Upper lobe of right lung (tissue), 1 donor: Measurements from ENCODE around the gene ADAMTS15. TPM values are rescaled to one million over a fixed set of nuclear protein-coding genes. Genes with fewer than 3 reads are reported as not detected.

Source experiments
- ATAC-seq: fragments of 200-7000 bp; cut with Tn5 transposase; one replicate; pipeline ENCODE4 v1.9.1; 2020; ENCODE audit warnings: mild to moderate bottlenecking, moderate library complexity
- DNase-seq: peaks from one replicate; pipeline ENCODE4 v3.0.0-alpha.2; 2020
- H3K27ac ChIP-seq: fragments of 200-600 bp; one replicate; pipeline ENCODE4 v1.8.0; 2022
- H3K27me3 ChIP-seq: fragments of 200-600 bp; one replicate; pipeline ENCODE4 v1.8.0; 2022; ENCODE audit warnings: mild to moderate bottlenecking
- H3K36me3 ChIP-seq: fragments of 200-600 bp; one replicate; pipeline ENCODE4 v1.8.0; 2022
- H3K4me1 ChIP-seq: fragments of 200-600 bp; one replicate; pipeline ENCODE4 v1.8.0; 2022
- H3K4me3 ChIP-seq: fragments of 200-600 bp; one replicate; pipeline ENCODE4 v1.8.0; 2022; ENCODE audit warnings: mild to moderate bottlenecking
- H3K9me3 ChIP-seq: fragments of 200-600 bp; one replicate; pipeline ENCODE4 v1.8.0; 2022
- intact Hi-C: fragments of 100-400 bp; cut with DNase I; formaldehyde crosslinking; loops from one replicate; pipeline ENCODE4 v1.11.0; 2022
- total RNA-seq: library from RNA; stranded (reverse); fragmentation: NEBNext Ultra II Directional; extraction: Animal tissue kit (Norgen Biotek cat#: 25700); gene quantifications from one replicate; pipeline ENCODE4 v1.2.1, GENCODE V29; 2021
- TF ChIP-seq, protein P1 (sequence below): fragments of 200-600 bp; IDR thresholded peaks from one replicate; pipeline ENCODE4 v1.8.0; 2022; ENCODE audit warnings: antibody characterized with exemption
- donor health status: DM: no; HTN: yes; CAD: no; lungs with severe emphysema.

ADAMTS15 gene
- total RNA-seq, 1 donor from 2014 or later, result 8.2 TPM

DNA sequence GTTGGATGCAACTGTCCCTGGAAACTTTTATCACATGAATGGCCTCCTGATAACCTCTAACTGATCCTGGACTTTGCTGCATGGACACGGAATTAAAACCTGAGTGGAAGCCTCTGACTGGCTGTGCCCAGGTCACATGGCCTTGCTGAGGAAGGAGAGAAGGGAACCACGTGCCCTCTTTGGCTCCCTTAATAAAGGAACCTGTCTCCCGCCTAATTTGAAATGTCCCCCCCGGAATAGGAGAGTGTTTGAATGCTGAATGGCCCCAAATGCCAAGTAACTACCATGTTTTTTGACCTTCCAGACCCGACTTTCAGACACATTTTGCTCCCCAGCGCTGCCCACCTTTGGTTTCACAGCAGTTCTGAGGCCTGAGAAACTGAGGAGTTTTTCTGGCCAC is 76.9 kb downstream of the ADAMTS15 start:
- Histone ChIP-seq H3K27ac (no peak overlapping the region), H3K4me3 (no peak overlapping the region), H3K27me3 (no peaks in the 10 kb centered on the region), H3K36me3 (no peaks in the 10 kb centered on the region), H3K4me1 (peaks cover 15% of the 10 kb centered on the region), H3K9me3 (no peaks in the 10 kb centered on the region)
- ATAC-seq (no peak), DNase-seq (no peak)
- TF ChIP-seq, protein P1, sequence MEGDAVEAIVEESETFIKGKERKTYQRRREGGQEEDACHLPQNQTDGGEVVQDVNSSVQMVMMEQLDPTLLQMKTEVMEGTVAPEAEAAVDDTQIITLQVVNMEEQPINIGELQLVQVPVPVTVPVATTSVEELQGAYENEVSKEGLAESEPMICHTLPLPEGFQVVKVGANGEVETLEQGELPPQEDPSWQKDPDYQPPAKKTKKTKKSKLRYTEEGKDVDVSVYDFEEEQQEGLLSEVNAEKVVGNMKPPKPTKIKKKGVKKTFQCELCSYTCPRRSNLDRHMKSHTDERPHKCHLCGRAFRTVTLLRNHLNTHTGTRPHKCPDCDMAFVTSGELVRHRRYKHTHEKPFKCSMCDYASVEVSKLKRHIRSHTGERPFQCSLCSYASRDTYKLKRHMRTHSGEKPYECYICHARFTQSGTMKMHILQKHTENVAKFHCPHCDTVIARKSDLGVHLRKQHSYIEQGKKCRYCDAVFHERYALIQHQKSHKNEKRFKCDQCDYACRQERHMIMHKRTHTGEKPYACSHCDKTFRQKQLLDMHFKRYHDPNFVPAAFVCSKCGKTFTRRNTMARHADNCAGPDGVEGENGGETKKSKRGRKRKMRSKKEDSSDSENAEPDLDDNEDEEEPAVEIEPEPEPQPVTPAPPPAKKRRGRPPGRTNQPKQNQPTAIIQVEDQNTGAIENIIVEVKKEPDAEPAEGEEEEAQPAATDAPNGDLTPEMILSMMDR, result no peak
- intact Hi-C loops, result no loop called here

Other genes with a start within 250 kb of the ADAMTS15 start
- gene ZBTB44, start 133.7 kb upstream of the ADAMTS15 start, total RNA-seq, result 52.9 TPM
- gene ADAMTS8, start 20.0 kb upstream of the ADAMTS15 start, total RNA-seq, result 39.1 TPM